ENCODE measurements around the gene RIBC1. TPM values are rescaled to one million over a fixed set of nuclear protein-coding genes. Genes with fewer than 3 reads are reported as not detected.

Gene RIBC1
- total and polyA plus RNA-seq, 7 donors: 0.36 to 0.92 (median 0.66) TPM; not detected in 1

DNA sequence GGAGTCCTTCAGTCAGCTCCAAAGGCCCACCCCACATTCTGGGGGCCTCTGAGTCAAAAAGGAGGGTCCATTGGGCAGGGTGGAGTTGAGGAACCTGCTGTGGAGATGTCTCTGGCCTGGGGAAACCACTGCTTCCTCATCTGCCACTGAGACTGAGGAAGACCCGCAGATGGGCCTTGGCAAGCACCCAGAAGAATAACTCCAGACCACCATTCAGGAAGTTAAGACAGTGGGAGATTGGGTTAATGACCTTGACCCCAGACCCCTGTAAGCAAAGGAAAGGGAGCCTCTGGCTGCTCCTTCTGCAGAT lies 19.6 kb downstream of the RIBC1 start:
- H3K36me3 ChIP-seq: no peaks in the 10 kb centered on the region
- H3K4me3 ChIP-seq: peak overlapping the region in 2 of 4 donors; percentile 45 to 47
- no peaks in the 10 kb centered on the region for H3K9me3 ChIP-seq
- intact Hi-C loops (cut with DNase I): no loop called here
- WGBS, 2 donors: 53 to 74% methylated on average over 1 of the region's 1 CpG
- no peak for DNase-seq
- no peaks in the 10 kb centered on the region for H3K27me3 ChIP-seq
- no peak for TF ChIP-seq EP300 (IDR thresholded peaks at IDR 0.05)
- TF ChIP-seq, protein P1, sequence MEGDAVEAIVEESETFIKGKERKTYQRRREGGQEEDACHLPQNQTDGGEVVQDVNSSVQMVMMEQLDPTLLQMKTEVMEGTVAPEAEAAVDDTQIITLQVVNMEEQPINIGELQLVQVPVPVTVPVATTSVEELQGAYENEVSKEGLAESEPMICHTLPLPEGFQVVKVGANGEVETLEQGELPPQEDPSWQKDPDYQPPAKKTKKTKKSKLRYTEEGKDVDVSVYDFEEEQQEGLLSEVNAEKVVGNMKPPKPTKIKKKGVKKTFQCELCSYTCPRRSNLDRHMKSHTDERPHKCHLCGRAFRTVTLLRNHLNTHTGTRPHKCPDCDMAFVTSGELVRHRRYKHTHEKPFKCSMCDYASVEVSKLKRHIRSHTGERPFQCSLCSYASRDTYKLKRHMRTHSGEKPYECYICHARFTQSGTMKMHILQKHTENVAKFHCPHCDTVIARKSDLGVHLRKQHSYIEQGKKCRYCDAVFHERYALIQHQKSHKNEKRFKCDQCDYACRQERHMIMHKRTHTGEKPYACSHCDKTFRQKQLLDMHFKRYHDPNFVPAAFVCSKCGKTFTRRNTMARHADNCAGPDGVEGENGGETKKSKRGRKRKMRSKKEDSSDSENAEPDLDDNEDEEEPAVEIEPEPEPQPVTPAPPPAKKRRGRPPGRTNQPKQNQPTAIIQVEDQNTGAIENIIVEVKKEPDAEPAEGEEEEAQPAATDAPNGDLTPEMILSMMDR (IDR thresholded peaks at IDR 0.05): no peak
- peaks cover 0 to 18% (median 6%) of the 10 kb centered on the region in 4 donors for H3K4me1 ChIP-seq
- peak overlapping the region in 3 of 4 donors; percentile 68 to 74 (median 70) for H3K27ac ChIP-seq

DNA sequence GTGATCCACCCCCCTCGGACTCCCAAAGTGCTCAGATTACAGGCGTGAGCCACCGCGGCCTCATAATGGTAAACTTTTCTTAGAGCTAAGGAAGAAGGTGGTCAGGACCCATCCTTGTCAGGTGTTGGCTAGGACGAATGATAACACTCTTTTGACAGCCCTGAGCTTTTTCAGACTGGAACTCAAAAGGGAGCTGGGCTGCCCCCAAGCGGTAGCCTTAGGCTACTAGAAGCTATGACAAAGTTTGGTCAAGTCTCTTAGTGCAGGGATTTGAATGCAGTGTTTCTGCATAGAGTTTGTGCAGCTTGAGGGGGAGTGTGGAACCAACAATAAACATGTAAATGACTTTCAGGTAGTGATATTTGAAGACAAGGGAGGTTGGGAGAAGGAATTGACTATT lies 23.3 kb downstream of the RIBC1 start:
- WGBS, 2 donors: 18 to 22% methylated on average over 6 of the region's 6 CpGs
- intact Hi-C loops (cut with DNase I): no loop called here
- peaks cover 0 to 13% (median 2%) of the 10 kb centered on the region in 4 donors for H3K4me1 ChIP-seq

DNA sequence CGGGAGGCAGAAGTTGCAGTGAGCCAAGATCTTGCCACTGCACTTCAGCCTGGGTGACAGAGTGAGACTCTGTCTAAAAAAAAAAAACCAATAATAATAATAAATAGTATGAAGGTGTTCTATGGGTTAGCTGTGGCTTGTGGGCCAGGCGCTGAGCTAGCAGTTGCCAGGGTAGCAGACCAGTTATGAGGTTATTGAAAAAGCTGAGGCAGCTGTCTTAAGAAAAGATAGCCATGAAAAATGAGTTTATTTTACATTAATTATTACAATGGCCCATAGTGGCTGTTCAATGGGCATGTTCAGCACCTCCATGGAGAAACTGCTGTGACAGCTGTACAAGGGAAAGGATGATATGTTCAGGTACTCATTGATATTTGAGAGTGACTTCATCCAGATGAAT lies 24.8 kb downstream of the RIBC1 start:
- Histone ChIP-seq H3K27ac (no peak overlapping the region), H3K36me3 (no peaks in the 10 kb centered on the region), H3K4me3 (no peak overlapping the region), H3K27me3 (no peaks in the 10 kb centered on the region), H3K4me1 (no peaks in the 10 kb centered on the region), H3K9me3 (no peaks in the 10 kb centered on the region)
- WGBS, 2 donors: 91 to 98% methylated on average over 2 of the region's 2 CpGs
- intact Hi-C loops (cut with DNase I): no loop called here
- TF ChIP-seq, protein P1 (IDR thresholded peaks at IDR 0.05): no peak
- TF ChIP-seq POLR2A (IDR thresholded peaks at IDR 0.05) (no peak), POLR2AphosphoS5 (IDR thresholded peaks at IDR 0.05) (no peak), EP300 (IDR thresholded peaks at IDR 0.05) (no peak)
- DNase-seq: no peak

More for the DNA sequence above, 23.3 kb downstream of the RIBC1 start:
- no peak overlapping the region for H3K4me3 ChIP-seq
- no peak for DNase-seq
- no peaks in the 10 kb centered on the region for H3K27me3 ChIP-seq
- no peak for TF ChIP-seq POLR2AphosphoS5 (IDR thresholded peaks at IDR 0.05)
- TF ChIP-seq, protein P1 (IDR thresholded peaks at IDR 0.05): peak in 2 of 4 experiments; percentile 11 to 25
- no peaks in the 10 kb centered on the region for H3K9me3 ChIP-seq
- no peak overlapping the region for H3K27ac ChIP-seq
- H3K36me3 ChIP-seq: no peaks in the 10 kb centered on the region

DNA sequence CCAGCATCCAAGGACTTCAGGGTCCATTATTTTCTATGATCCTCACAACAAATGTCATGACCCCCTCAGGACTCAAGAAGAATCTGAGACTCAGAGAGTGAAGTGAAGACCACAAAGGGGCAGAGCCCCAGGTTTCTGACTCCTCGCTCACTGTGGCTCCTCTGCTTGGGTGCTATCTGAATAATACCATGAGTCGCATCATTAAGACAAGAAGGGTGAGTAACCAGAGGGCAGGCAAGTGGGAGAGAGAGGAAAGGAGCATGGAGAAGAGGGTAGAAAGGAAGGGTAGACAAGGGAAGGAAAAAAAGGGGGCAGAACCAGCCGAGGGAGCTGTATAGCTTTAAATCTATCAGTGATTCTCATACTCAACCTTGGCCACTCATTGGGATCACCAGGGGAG lies 27.0 kb downstream of the RIBC1 start:
- no peak overlapping the region for H3K27ac ChIP-seq
- H3K4me1 ChIP-seq: no peaks in the 10 kb centered on the region
- H3K27me3 ChIP-seq: no peaks in the 10 kb centered on the region
- intact Hi-C loops (cut with DNase I): no loop called here
- no peak overlapping the region for H3K4me3 ChIP-seq
- TF ChIP-seq POLR2A (IDR thresholded peaks at IDR 0.05): no peak
- no peak for TF ChIP-seq EP300 (IDR thresholded peaks at IDR 0.05)
- TF ChIP-seq, protein P1 (IDR thresholded peaks at IDR 0.05): no peak
- no peak for TF ChIP-seq POLR2AphosphoS5 (IDR thresholded peaks at IDR 0.05)
- DNase-seq: no peak
- no peaks in the 10 kb centered on the region for H3K36me3 ChIP-seq
- H3K9me3 ChIP-seq: no peaks in the 10 kb centered on the region
- 90 to 97% methylated on average over 3 of the region's 3 CpGs for WGBS, 2 donors

DNA sequence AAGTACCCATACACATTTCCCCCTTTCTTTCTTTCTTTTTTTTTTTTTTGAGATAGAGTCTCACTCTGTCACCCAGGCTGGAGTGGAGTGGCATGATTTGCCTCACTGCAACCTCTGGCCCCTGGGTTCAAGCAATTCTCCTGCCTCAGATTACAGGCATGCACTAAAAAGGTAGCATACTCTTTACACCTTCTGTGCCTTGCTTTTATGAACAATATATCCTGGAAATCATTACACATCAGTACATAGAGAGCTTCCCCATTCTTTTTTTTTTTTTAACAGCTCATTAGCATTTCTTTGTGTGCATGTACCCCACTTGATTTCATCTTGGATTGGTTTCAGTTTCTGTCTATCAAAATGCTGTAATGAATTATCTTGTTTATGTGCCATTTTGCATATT lies 30.1 kb downstream of the RIBC1 start:
- Histone ChIP-seq H3K27ac (no peak overlapping the region), H3K4me3 (no peak overlapping the region), H3K4me1 (no peaks in the 10 kb centered on the region), H3K36me3 (no peaks in the 10 kb centered on the region), H3K27me3 (peaks cover 0 to 6% (median 0%) of the 10 kb centered on the region in 3 donors), H3K9me3 (no peaks in the 10 kb centered on the region)
- DNase-seq: no peak
- intact Hi-C loops (cut with DNase I): no loop called here
- TF ChIP-seq POLR2AphosphoS5 (IDR thresholded peaks at IDR 0.05) (no peak), EP300 (IDR thresholded peaks at IDR 0.05) (no peak), POLR2A (IDR thresholded peaks at IDR 0.05) (no peak)
- TF ChIP-seq, protein P1 (IDR thresholded peaks at IDR 0.05): no peak
